ENCODE results near the gene INO80C. TPM values are rescaled to one million over a fixed set of nuclear protein-coding genes. Genes with fewer than 3 reads are reported as not detected.

INO80C gene
- 18.0 and 20.2 TPM in 2 replicates for total RNA-seq

GRCh38 chr18:35497370-35498197 is at the start of gene INO80C:
Gene INO80C, minus strand, starts transcription at chr18:35497960. Its CDS starts 86 bp downstream, at chr18:35497874.

Small RNAs within 50 kb of the gene (small RNA-seq; reads per million reads assigned to genes)
- gene AC007998.5 = not detected

Other genes with a start within 250 kb of the INO80C start
- gene ZSCAN30, start 207.7 kb downstream of the INO80C start, total RNA-seq = 13.4 and 16.4 TPM in 2 replicates
- 32.1 and 32.7 TPM in 2 replicates for gene ZNF24, start 153.5 kb downstream of the INO80C start, total RNA-seq
- 0.29 and 0.33 TPM in 2 replicates for gene ZNF396, start 120.6 kb downstream of the INO80C start, total RNA-seq
- gene GALNT1, start 83.8 kb upstream of the INO80C start, total RNA-seq = 239 and 261 TPM in 2 replicates

Measured in vein endothelial cell (primary cell).